Posterior vena cava (tissue), 2 donors: ENCODE data around the gene PXT1. TPM values are rescaled to one million over a fixed set of nuclear protein-coding genes. Genes with fewer than 3 reads are reported as not detected.
A peak's percentile ranks its signal among the peaks of the same experiment; 100 is the strongest.
"Not testable (repeated sequence)": the region's sequence is repeated elsewhere in the genome, so short reads cannot be mapped to it uniquely, and the experiment has no call there.

Source experiments
- DNase-seq: peaks from one replicate; pipeline ENCODE4 v3.0.0-alpha.2; 2020; ENCODE audit warnings: low spot score
- intact Hi-C, 2 donors: fragments of 100-400 bp; cut with DNase I; formaldehyde crosslinking; loops; one replicate each; pipeline versions ENCODE4 v1.14.1 to v1.14.2; 2022 to 2023
- total RNA-seq, 2 donors: library from RNA; stranded (reverse); fragmentation: NEBNext Ultra II Directional; extraction: Animal tissue kit (Norgen Biotek cat#: 25700); gene quantifications; one replicate each; pipeline ENCODE4 v1.2.1, GENCODE V29; 2021
- donor health status: DM: yes; HTN: yes; CAD: no.
- donor health status: DM: yes; HTN: yes; CAD: no.

Gene PXT1
- total RNA-seq, 2 donors from 2014 or later, result not detected

- intact Hi-C loops, DNase-seq: not testable (repeated sequence)
These were observed 6.5 kb upstream of the PXT1 start for GRCh38 chr6:36449173-36449572.

GRCh38 chr6:36445621-36446020, 3.0 kb upstream of the PXT1 start:
- no peak for DNase-seq
- intact Hi-C loops, result no loop called here

- DNase-seq, result no peak
- intact Hi-C loops, result no loop called here
These were observed 1.8 kb upstream of the PXT1 start for GRCh38 chr6:36444470-36444869.

GRCh38 chr6:36443471-36444428, 1.1 kb upstream of the PXT1 start:
- DNase-seq, result no peak
- intact Hi-C loops, result no loop called here

GRCh38 chr6:36442103-36442670, 467 bp downstream of the PXT1 start:
- intact Hi-C loops, result no loop called here
- DNase-seq, result no peak

- peak; percentile 98 for DNase-seq
- intact Hi-C loops, result no loop called here
These were observed 1.3 kb downstream of the PXT1 start for GRCh38 chr6:36441307-36441894.

GRCh38 chr6:36436466-36436865, 6.2 kb downstream of the PXT1 start:
- no peak for DNase-seq
- intact Hi-C loops, result no loop called here

- no peak for DNase-seq
- intact Hi-C loops, result no loop called here
These were observed 10.4 kb downstream of the PXT1 start for GRCh38 chr6:36432151-36432671.

- no peak for DNase-seq
- intact Hi-C loops, result no loop called here
These were observed 11.5 kb downstream of the PXT1 start for GRCh38 chr6:36431197-36431596.

GRCh38 chr6:36430351-36430750, 12.3 kb downstream of the PXT1 start:
- intact Hi-C loops, result no loop called here

GRCh38 chr6:36428911-36429310, 13.7 kb downstream of the PXT1 start:
- DNase-seq, result no peak
- intact Hi-C loops, result no loop called here

More at GRCh38 chr6:36430351-36430750, 12.3 kb downstream of the PXT1 start:
- DNase-seq, result no peak

- intact Hi-C loops, result no loop called here
- DNase-seq, result no peak
These were observed 16.0 kb downstream of the PXT1 start for GRCh38 chr6:36426622-36427021.

- intact Hi-C loops, result no loop called here
These were observed 19.4 kb downstream of the PXT1 start for GRCh38 chr6:36423101-36423824.

GRCh38 chr6:36422714-36423100, 19.9 kb downstream of the PXT1 start:
- no peak for DNase-seq
- intact Hi-C loops, result no loop called here

More at GRCh38 chr6:36423101-36423824, 19.4 kb downstream of the PXT1 start:
- peak; percentile 100 for DNase-seq

GRCh38 chr6:36419310-36419709, 23.3 kb downstream of the PXT1 start:
- no peak for DNase-seq
- intact Hi-C loops, result no loop called here

- intact Hi-C loops, result no loop called here
- no peak for DNase-seq
These were observed 24.1 kb downstream of the PXT1 start for GRCh38 chr6:36418558-36418957.

GRCh38 chr6:36414481-36414880, 28.2 kb downstream of the PXT1 start:
- no peak for DNase-seq
- intact Hi-C loops, result no loop called here

- no peak for DNase-seq
- intact Hi-C loops, result no loop called here
These were observed 28.9 kb downstream of the PXT1 start for GRCh38 chr6:36413489-36414480.
